ENCODE results near the gene OGG1.

OGG1 gene

GRCh38 chr3:9777694-9778021, 27.9 kb downstream of the OGG1 start:
- TF ChIP-seq, protein P1, sequence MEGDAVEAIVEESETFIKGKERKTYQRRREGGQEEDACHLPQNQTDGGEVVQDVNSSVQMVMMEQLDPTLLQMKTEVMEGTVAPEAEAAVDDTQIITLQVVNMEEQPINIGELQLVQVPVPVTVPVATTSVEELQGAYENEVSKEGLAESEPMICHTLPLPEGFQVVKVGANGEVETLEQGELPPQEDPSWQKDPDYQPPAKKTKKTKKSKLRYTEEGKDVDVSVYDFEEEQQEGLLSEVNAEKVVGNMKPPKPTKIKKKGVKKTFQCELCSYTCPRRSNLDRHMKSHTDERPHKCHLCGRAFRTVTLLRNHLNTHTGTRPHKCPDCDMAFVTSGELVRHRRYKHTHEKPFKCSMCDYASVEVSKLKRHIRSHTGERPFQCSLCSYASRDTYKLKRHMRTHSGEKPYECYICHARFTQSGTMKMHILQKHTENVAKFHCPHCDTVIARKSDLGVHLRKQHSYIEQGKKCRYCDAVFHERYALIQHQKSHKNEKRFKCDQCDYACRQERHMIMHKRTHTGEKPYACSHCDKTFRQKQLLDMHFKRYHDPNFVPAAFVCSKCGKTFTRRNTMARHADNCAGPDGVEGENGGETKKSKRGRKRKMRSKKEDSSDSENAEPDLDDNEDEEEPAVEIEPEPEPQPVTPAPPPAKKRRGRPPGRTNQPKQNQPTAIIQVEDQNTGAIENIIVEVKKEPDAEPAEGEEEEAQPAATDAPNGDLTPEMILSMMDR (IDR thresholded peaks at IDR 0.05; ENCODE audit: control insufficient read depth, insufficient read depth, low read depth, low read length, missing control alignments) = no peak
- no peak for DNase-seq (ENCODE audit: low read depth)
- H3K4me3 ChIP-seq (ENCODE audit: control insufficient read depth, low read depth, low read length) = no peak overlapping the region

DNA sequence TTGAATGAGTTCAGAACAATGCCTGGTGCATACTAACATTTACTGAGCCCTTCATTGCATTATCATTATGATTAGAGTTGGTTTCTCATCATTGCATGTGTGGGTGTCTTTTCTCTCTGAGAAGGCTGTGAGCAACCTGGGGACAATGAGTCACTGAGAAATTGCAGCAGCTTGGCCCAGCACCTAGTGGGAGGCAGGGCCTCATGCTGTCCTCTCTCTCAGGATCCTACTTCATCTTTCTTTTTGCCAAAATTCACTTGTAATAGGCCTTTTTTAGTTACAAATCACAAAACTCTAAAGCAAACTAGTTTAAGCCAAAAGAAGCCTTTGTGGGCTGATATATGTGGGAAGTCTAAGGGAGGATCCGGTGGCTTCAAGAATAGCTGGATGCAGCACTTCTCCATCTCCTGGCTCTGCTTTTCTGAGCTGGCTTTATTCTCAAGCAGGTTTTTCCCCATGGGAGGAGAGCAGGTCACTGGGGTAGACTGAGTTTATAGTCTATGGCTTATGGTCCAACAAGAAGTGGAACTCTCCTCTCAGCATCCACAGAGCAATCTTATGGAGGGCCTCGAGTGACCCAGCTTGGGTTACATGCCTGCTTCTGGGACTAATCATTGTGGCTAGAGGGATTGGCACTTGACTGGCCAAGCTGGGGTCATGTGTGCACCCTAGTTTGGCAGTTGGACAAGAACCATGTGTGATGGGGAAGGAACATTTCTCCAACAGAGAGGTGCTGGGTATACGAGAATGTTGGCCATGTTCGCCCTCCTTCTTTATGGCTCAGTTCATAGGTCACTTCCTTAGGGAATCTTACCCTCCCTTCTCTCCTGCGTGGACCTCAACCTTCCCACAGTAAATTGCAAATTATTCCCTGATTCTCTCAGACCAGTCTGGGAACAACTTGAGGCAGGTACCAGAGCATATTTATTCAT, 28.7 kb downstream of the OGG1 start:
- DNase-seq (ENCODE audit: low read depth) = peak; percentile 28
- H3K4me3 ChIP-seq (ENCODE audit: control insufficient read depth, low read depth, low read length) = no peak overlapping the region
- TF ChIP-seq, protein P1 (IDR thresholded peaks at IDR 0.05; ENCODE audit: control insufficient read depth, insufficient read depth, low read depth, low read length, missing control alignments) = no peak

GRCh38 chr3:9779075-9779593, 29.4 kb downstream of the OGG1 start:
- DNase-seq (ENCODE audit: low read depth) = no peak
- no peak overlapping the region for H3K4me3 ChIP-seq (ENCODE audit: control insufficient read depth, low read depth, low read length)
- TF ChIP-seq, protein P1 (IDR thresholded peaks at IDR 0.05; ENCODE audit: control insufficient read depth, insufficient read depth, low read depth, low read length, missing control alignments) = no peak

DNA sequence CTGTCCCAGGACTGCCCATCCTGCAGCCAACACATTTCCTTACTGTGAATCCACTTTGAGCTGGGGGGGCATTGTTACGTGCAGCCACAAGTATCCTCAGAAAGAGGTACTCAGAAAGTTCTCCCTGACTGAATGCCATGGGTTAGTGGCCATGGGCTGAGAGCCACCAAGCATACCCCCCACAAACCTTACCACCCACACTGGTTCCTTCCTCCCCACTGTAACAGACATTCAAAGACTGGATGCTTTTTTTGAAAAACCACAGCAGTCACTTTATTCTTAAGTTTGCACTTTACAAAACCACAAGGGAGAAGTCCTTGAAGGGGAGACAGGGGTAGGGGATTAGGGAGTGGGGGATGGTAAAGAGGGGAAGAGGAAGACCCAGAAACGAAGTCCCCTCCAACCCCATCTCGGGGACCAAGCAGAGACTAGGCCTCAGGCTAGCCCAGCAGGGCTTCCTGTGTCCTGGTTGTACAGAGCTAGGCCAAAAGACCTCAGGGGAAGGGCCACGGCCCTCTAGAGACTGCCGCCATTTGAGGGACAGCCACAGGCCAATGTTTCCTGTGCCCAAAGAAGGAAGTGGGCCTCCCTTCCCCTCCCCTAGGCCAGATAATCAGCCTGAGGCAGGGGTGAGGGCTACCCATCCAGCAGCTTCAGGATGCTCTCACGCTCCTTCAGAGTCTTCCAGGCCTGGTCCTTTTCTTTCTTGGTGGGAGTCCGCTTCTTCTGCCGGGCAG, 30.1 kb downstream of the OGG1 start:
- no peak overlapping the region for H3K4me3 ChIP-seq (ENCODE audit: control insufficient read depth, low read depth, low read length)
- TF ChIP-seq, protein P1 (IDR thresholded peaks at IDR 0.05; ENCODE audit: control insufficient read depth, insufficient read depth, low read depth, low read length, missing control alignments) = no peak
- no peak for DNase-seq (ENCODE audit: low read depth)

DNA sequence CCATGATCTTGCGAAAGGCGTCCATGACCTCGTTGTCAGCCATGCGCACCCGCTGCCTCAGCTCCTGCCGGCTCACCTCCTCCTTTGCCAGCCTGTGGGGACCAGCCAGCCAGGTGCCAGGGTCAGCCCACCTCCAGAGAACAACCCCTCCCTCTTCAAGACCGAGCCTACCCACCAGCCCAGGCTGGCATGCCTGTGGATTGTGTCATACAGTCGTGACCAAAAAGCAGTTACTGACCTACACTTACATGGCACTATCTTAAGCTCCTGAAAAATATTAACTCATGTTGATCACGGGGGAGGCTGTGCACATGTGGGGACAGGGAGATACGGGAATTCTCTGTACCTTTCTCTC, 30.7 kb downstream of the OGG1 start:
- no peak overlapping the region for H3K4me3 ChIP-seq (ENCODE audit: control insufficient read depth, low read depth, low read length)
- DNase-seq (ENCODE audit: low read depth) = no peak
- TF ChIP-seq, protein P1 (IDR thresholded peaks at IDR 0.05; ENCODE audit: control insufficient read depth, insufficient read depth, low read depth, low read length, missing control alignments) = no peak

DNA sequence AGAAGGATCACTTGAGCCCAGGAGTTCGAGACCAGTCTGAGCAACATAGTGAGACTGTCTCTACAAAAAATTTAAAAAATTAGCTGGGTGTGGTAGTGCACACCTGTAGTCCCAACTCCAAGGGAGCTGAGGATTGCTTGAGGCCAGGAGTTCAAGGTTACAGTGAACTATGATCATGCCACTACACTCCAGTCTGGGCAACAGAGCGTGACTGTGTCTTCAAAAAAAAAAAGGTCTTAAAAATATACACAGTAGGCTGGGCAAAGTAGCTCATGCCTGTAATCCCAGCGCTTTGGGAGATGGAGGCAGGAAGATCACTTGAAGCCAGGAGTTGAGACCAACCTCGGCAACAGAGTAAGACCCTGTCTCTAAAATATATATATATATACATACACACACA, 31.2 kb downstream of the OGG1 start:
- TF ChIP-seq, protein P1 (IDR thresholded peaks at IDR 0.05; ENCODE audit: control insufficient read depth, insufficient read depth, low read depth, low read length, missing control alignments) = no peak
- no peak overlapping the region for H3K4me3 ChIP-seq (ENCODE audit: control insufficient read depth, low read depth, low read length)
- no peak for DNase-seq (ENCODE audit: low read depth)
